CD4-positive, alpha-beta T cell treated with Interleukin-6 at 100 ng/mL for 8 hours (primary cell): ENCODE measurements around the gene SKAP2.

Experiments
- DNase-seq: peaks from one replicate; pipeline ENCODE4 v3.0.0-alpha.2; 2020; ENCODE audit warnings: mixed read lengths, low spot score

The SKAP2 gene

GRCh38 chr7:26637610-26638009 lies 226.8 kb downstream of the SKAP2 start:
- no peak for DNase-seq

- no peak for DNase-seq
Observed at GRCh38 chr7:26636808-26637207, 227.6 kb downstream of the SKAP2 start.

GRCh38 chr7:26633557-26633956 lies 230.8 kb downstream of the SKAP2 start:
- no peak for DNase-seq

GRCh38 chr7:26631601-26632000 lies 232.8 kb downstream of the SKAP2 start:
- DNase-seq = no peak

GRCh38 chr7:26630941-26631580 lies 233.3 kb downstream of the SKAP2 start:
- DNase-seq = no peak

GRCh38 chr7:26630361-26630760 lies 234.0 kb downstream of the SKAP2 start:
- DNase-seq = no peak

- no peak for DNase-seq
Observed at GRCh38 chr7:26629696-26630095, 234.7 kb downstream of the SKAP2 start.

- DNase-seq = no peak
Observed at GRCh38 chr7:26627891-26628341, 236.5 kb downstream of the SKAP2 start.

GRCh38 chr7:26627221-26627620 lies 237.2 kb downstream of the SKAP2 start:
- no peak for DNase-seq

- no peak for DNase-seq
Observed at GRCh38 chr7:26626687-26627086, 237.7 kb downstream of the SKAP2 start.

- DNase-seq = no peak
Observed at GRCh38 chr7:26626156-26626555, 238.2 kb downstream of the SKAP2 start.

- DNase-seq = no peak
Observed at GRCh38 chr7:26625286-26625685, 239.1 kb downstream of the SKAP2 start.

GRCh38 chr7:26624839-26625238 lies 239.6 kb downstream of the SKAP2 start:
- no peak for DNase-seq

- no peak for DNase-seq
Observed at GRCh38 chr7:26624431-26624830, 240.0 kb downstream of the SKAP2 start.

GRCh38 chr7:26620352-26620751 lies 244.0 kb downstream of the SKAP2 start:
- DNase-seq = no peak

GRCh38 chr7:26619348-26619984 lies 244.9 kb downstream of the SKAP2 start:
- DNase-seq = no peak

- no peak for DNase-seq
Observed at GRCh38 chr7:26618898-26619297, 245.5 kb downstream of the SKAP2 start.

- DNase-seq = no peak
Observed at GRCh38 chr7:26618449-26618848, 245.9 kb downstream of the SKAP2 start.
